Stimulated activated CD8-positive, alpha-beta memory T cell treated with anti-CD3 and anti-CD28 coated beads, Interleukin-15, amount 100 ng/mL, for 24 hours (primary cell): ENCODE measurements around the gene HSD17B8.

Experiments
- DNase-seq: peaks from one replicate; pipeline ENCODE4 v3.0.0-alpha.2; 2020; ENCODE audit warnings: low read depth

Gene HSD17B8

DNA sequence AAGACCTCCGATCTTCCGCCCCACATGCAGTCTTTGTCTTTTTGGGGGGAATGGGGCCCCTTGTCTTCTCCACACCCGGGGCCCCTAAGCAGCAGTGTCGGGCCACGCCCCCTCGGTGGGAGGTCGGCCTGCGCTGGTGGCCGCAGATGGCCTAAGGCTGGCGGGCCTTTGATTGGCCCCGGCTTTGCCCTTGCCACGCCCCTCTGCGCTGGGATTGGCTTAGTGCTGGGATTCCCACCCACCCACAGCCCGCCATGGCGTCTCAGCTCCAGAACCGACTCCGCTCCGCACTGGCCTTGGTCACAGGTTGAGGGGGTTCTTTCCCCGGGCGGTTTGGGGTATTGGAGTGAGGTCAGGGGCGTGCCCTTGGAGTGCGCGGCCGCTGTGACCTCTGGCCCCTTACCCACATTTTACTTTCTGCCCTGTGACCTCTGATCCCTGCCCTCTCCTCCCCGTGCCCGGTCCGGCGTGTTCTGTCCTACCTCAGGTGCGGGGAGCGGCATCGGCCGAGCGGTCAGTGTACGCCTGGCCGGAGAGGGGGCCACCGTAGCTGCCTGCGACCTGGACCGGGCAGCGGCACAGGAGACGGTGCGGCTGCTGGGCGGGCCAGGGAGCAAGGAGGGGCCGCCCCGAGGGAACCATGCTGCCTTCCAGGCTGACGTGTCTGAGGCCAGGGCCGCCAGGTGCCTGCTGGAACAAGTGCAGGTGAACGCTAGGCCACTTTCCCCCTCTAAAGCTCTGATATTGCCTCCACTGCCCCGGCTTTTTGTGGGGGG is at the start of gene HSD17B8:
TSS of gene HSD17B8 (plus strand) at position 241 of the 776 bp plus-strand sequence. CDS start at position 255, 14 bp downstream.
- DNase-seq, result peak; percentile 78

- no peak for DNase-seq
These were observed 47.9 kb upstream of the HSD17B8 start for GRCh38 chr6:33156561-33156960.

DNA sequence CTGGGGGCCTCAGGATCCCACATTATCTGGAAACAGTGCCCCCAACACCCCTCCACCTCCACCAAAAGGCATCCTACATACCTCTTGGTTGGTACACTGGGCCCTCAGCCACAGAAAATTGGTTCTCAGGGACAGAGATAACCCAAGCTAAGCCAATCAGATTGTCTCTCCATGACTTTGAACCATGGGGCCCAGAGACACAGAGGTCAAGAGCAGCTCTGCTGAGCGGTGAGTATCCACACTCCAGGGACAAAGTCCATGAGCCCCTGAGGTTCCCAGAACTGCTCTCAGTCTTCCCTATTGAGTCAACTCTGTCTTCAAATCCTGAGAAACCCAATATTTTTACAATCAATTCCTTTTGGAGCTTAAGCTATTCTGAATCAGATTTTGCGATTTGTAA is 47.5 kb upstream of the HSD17B8 start:
- no peak for DNase-seq

DNA sequence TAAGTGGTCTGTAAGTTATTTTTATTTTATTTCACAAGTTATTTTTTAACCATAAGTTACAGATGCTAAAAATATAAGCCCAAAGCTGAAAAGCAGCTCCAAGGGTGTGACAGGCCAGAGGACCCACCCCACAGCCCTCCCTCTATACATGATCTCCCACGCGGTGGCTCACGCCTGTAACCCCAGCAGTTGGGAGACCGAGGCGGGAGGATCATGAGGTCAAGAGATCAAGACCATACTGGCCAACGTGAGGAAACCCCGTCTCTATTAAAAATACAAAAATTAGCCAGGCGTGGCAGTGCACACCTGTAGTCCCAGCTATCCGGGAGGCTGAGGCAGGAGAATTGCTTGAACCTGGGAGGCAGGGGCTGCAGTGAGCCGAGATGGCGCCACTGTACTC is 44.4 kb upstream of the HSD17B8 start:
- no peak for DNase-seq

- DNase-seq, result no peak
These were observed 43.6 kb upstream of the HSD17B8 start for GRCh38 chr6:33160728-33161344.

DNA sequence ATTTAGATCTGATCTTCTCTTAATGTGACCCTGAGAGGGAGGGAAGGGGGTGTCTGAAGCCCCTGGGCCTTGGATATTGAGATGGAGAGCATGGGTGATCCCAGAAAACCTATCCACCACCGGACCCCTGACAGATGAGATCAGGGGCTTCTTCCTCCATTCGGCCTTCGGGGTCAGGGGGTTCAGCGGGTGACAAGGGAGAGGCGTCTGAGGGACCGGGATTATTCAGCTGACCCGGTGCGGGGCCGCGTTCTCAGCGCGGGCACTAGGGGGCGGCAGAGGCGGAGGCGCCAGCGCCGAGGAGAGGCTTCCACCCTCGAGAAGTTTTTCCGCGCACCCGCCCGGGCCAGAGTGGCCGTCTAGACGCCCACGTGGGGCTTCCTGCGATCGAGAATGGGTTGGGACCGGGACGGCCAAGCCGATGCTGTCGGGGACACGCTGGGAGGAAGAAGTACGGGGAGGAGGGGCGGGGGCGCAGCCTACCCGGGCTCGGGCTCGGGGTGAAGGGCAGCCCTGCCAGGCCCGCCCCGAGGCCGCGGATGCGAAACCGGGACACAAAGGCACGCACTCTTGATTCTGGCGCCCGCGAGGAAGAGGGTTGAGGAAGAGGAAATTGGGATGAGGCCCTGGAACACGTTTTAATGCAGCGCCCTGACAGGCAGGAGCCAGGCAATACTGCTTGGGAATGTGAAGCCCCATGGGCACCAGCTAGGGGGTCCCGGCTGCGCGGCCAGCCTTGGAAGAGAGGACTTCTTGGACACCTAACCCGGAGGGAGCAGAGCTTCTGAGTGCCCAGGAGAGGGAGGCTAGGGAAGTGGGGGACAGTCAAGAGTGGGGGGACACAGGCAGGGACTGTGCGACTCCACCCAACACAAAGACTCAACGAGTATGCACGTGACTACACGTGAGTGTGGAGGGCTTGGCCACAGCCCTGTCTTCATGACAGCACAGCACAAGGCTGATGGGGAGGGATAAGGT is 42.8 kb upstream of the HSD17B8 start:
- DNase-seq, result peak; percentile 83

DNA sequence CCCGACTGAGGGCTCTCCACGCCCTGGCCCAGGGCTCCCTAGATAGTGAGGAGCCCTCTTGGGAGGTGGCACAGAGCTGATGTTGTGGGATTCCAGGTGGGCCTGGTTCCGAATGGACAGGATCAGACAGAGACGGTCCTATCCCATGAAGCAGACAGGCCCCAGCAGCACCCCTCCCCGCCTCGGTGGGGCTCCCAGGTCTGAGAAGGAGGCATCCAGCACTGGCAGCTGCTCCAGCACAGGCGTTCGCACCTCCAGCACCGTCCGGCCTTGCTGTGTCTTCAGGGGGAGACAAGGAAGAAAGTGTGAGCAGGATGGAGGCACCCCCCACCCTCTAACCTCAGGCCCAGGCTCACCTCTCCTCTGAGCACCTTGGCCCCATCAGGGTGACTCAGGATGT is 40.9 kb upstream of the HSD17B8 start:
- no peak for DNase-seq

- no peak for DNase-seq
These were observed 40.3 kb upstream of the HSD17B8 start for GRCh38 chr6:33164176-33164575.

GRCh38 chr6:33164665-33165373 is 39.6 kb upstream of the HSD17B8 start:
- no peak for DNase-seq

GRCh38 chr6:33165581-33166258 is 38.7 kb upstream of the HSD17B8 start:
- DNase-seq, result no peak

DNA sequence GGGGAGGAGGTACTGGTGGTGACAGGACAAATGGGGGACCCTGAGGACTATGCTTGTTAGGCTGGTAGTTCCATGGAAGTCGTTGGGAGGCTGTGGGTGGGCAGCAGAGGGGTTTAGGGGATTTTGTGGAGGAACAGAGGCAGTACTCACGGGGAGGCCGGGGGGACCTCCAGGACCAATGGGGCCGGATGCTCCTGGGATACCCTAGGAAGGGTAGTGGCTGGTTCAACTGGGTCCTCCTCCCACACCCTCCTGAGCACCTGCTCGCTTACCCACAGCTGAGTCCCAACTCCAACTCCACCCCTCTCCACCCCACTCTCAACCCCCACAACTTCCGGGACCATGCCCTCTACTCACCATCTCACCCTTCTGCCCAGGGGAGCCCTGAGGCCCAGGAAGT is 38.1 kb upstream of the HSD17B8 start:
- DNase-seq, result no peak

DNA sequence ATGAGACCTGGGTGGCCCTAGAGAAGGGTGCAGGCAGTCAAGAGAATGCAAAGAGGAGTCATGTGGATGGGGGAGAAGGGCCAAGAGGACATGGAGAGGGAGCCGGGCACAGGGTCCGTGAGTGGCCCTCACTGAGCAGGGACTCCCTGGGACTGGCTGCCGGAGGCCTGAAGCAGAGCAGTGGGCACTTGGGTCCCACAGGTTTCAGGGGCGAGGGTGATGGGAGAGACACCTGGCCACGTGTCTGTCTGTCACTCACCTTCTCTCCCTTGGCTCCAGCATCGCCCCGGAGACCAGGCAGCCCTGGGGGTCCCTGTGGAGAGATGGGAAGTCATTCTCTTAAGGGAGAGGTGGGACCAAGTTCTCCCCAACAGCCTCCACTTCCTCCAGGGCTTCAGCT is 37.6 kb upstream of the HSD17B8 start:
- DNase-seq, result no peak

GRCh38 chr6:33167374-33168283 is 36.8 kb upstream of the HSD17B8 start:
- no peak for DNase-seq

DNA sequence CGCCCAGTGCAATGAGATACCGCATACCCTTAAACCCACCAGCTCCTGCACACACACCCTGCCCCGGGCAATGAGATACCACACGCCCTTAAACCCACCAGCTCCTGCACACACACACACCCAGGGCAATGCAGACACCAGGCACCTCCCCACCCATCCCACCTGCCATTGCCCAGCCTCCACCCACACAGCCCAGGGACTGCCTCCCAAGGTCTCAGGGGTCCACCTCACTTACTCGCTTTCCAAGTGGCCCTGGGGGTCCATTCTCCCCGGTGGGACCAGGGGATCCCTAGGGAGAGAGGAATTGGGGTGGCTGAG is 36.2 kb upstream of the HSD17B8 start:
- no peak for DNase-seq

DNA sequence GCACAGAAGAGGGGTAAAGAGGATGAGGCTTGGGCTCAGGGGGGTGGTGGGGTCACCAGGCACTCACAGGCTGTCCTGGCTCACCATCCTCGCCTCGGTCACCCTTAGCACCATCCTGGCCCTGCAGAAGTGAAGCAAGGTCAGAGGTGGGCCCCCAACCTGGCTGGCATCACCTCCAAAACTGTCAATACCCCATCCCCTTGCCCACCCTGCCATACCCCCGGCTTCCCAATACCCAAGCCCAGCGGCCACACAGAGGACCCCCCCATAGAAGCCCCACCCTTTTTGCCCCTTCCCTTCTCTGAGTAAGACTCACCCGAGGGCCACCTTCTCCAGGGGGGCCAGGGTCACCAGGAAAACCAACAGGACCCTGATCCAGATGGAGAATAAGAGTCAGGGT is 35.8 kb upstream of the HSD17B8 start:
- DNase-seq, result no peak

- no peak for DNase-seq
These were observed 34.9 kb upstream of the HSD17B8 start for GRCh38 chr6:33169291-33170175.

DNA sequence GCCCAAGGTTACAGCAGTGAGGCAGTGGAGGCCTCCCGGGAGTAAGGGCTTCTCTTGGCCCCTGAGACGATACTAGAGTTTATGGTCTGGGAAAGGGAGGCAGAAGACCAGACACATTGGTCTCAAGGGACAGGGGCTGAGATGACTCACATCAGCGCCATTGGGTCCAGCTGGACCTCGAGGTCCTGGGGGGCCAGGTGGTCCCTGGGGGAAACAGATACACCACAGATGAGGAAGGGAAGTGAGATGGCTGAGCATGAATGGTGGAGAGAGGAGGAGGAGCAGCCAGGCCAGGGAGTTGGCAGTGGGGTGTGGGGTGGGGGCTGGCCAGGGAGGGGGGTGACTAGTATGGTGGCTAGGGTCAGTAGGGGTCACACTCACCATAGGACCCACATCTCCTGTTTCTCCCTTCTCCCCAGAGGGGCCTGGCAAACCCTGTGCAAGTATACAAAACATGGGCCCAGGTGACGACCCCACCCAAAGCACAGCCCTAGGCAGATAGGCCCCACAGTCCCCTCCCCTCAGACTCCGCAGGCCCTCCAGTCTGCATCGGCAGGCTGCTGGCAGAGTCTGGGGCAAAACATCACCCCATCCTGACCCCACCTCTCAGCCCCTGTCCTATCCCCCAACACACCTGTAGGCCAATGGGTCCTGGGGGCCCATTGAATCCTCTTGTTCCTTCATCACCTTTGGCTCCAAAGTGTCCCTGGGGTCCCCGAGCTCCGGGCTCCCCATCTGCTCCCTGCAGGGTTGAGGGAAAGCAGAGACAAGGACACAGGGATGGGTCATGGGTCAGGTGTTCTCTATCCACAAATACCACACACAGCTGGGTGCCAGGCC is 34.1 kb upstream of the HSD17B8 start:
- no peak for DNase-seq
